ENCODE data around the gene MARCHF9.
A peak's percentile ranks its signal among the peaks of the same experiment; 100 is the strongest.
"Not testable (repeated sequence)": the region's sequence is repeated elsewhere in the genome, so short reads cannot be mapped to it uniquely, and the experiment has no call there.

Gene MARCHF9

DNA sequence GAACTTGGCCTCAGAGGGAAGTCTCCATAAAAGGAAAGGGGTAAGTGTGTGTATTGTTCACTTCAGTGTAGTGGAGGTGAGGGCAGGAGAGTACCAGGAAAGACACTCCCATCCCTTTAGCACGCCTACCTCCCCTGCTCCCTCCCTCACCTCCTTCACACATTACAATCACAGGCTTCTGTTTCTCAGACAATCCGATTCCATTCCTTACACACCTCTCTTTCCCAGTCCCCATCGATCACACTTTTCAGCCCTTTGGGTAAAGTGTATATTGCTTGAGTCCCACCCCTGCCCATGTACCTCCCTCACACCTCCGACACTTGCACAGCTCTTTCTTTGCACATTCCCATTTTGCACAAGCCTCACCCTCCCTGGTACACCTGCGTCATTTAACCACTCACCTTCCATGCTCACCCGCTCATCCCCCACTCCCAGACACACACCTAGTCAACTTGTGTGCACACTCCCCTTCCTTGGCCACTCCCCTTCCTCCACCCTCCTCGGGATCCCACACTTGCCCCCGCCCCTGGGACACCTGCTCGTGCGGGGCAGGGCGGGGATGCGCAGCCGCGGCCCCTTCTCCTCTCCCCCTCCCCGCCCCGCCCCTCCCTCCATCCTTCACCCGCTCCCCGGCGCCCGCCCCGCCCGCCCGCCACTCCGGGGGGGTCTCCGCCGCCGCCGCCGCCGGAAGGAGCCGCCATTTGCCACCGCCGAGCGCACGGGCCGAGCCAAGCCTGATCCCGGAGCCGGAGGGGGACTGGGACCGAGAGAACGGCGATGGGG is at the start of gene MARCHF9:
Gene MARCHF9 (plus strand): TSS at position 693 of the 783 bp plus-strand sequence. CDS start 426 bp downstream, outside the sequence.
- H3K27ac Mint-ChIP-seq (ENCODE audit: low read depth): peak within 1 kb of the TSS; percentile 80
- H3K4me3 Mint-ChIP-seq: peak within 1 kb of the TSS; percentile 77
- no peaks in the 10 kb centered on the region for H3K9me3 Mint-ChIP-seq
- peaks cover 62% of the 10 kb centered on the region for H3K4me1 Mint-ChIP-seq
- ATAC-seq (replicated peaks; ENCODE audit: extremely low read depth, poor library complexity, severe bottlenecking) (peak; percentile 17), DNase-seq (ENCODE audit: low spot score in 2 of 2) (peak; percentile 53 to 56)
- H3K27me3 Mint-ChIP-seq: no peaks in the 10 kb centered on the region
- peaks cover 28% of the 10 kb centered on the region for H3K36me3 Mint-ChIP-seq (ENCODE audit: insufficient read depth)

- H3K9me3 Mint-ChIP-seq: no peaks in the 10 kb centered on the region
- no peaks in the 10 kb centered on the region for H3K27me3 Mint-ChIP-seq
- peaks cover 33% of the 10 kb centered on the region for H3K36me3 Mint-ChIP-seq (ENCODE audit: insufficient read depth)
- DNase-seq (ENCODE audit: low spot score in 2 of 2): no peak
- ATAC-seq (replicated peaks; ENCODE audit: extremely low read depth, poor library complexity, severe bottlenecking): no peak
- H3K4me3 Mint-ChIP-seq: no peak overlapping the region
- peak overlapping the region; percentile 17 for H3K27ac Mint-ChIP-seq (ENCODE audit: low read depth)
- H3K4me1 Mint-ChIP-seq: peaks cover 6% of the 10 kb centered on the region
Measured at GRCh38 chr12:57707250-57707649, 47.7 kb upstream of the MARCHF9 start.

DNA sequence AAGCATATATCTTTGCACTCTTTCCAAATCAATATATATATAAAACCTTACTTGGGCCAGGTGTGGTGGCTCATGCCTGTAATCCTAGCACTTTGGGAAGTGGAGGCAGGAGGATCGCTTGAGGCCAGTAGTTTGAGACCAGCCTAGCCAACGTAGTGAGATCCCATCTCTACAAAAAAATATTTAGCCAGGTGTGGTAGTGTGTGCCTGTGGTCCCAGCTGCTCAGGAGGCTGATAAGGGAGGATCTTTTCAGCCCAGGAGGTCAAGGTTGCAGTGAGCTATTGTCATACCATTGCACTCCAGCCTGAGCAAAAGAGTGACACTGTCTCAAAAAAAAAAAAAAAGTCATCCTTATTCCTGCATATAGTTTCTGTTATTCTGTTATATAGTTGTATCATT is 46.6 kb upstream of the MARCHF9 start:
- no peaks in the 10 kb centered on the region for H3K9me3 Mint-ChIP-seq
- no peak for ATAC-seq (replicated peaks; ENCODE audit: extremely low read depth, poor library complexity, severe bottlenecking)
- H3K27ac Mint-ChIP-seq (ENCODE audit: low read depth): no peak overlapping the region
- H3K4me1 Mint-ChIP-seq: peaks cover 4% of the 10 kb centered on the region
- H3K4me3 Mint-ChIP-seq: no peak overlapping the region
- H3K27me3 Mint-ChIP-seq: no peaks in the 10 kb centered on the region
- H3K36me3 Mint-ChIP-seq (ENCODE audit: insufficient read depth): peaks cover 33% of the 10 kb centered on the region
- DNase-seq (ENCODE audit: low spot score in 2 of 2): no peak

DNA sequence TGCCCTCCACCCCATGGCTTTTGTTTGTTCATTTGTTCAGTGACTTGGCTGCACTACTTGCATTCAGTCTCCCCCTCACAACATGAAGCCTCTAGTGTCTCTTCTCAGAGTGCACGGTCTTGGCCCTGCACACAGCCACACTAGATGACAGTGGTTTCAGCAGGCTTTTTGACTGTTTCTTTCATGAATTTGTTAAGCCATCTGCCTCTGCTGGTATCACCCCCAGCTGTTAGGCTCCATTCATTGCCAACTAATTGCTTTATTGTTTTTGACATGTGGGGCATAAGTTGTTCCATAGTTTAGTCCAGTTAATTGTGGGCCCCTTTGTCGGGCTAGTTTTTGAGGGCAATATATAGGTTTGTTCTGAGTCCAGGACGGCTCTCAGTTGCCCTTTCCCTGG is 42.2 kb upstream of the MARCHF9 start:
- Mint-ChIP-seq H3K9me3 (no peaks in the 10 kb centered on the region), H3K27ac (ENCODE audit: low read depth) (no peak overlapping the region), H3K4me1 (no peaks in the 10 kb centered on the region), H3K27me3 (no peaks in the 10 kb centered on the region), H3K4me3 (no peak overlapping the region), H3K36me3 (ENCODE audit: insufficient read depth) (peaks cover 31% of the 10 kb centered on the region)
- DNase-seq (ENCODE audit: low spot score in 2 of 2) (no peak), ATAC-seq (replicated peaks; ENCODE audit: extremely low read depth, poor library complexity, severe bottlenecking) (no peak)

DNA sequence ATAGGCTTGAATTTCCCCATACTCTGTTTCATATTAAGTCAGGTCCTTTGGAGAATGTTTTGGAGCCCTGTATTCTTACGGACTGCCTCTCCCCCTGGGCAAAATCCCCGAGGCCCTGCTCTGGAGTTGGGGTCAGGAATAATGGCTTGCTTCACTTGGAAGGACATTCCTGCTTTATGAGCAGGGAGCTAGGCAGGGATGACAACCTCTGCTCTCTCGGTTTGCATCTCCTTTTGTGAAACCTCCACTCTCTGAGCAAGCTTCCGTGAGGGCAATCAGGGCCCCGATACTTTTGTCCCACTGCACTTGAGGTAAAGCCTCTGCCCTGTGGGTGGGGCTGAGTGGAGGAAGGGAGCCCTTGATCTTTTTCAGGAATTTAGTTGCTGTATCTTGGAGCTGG is 41.7 kb upstream of the MARCHF9 start:
- H3K27ac Mint-ChIP-seq (ENCODE audit: low read depth): no peak overlapping the region
- ATAC-seq (replicated peaks; ENCODE audit: extremely low read depth, poor library complexity, severe bottlenecking): no peak

DNA sequence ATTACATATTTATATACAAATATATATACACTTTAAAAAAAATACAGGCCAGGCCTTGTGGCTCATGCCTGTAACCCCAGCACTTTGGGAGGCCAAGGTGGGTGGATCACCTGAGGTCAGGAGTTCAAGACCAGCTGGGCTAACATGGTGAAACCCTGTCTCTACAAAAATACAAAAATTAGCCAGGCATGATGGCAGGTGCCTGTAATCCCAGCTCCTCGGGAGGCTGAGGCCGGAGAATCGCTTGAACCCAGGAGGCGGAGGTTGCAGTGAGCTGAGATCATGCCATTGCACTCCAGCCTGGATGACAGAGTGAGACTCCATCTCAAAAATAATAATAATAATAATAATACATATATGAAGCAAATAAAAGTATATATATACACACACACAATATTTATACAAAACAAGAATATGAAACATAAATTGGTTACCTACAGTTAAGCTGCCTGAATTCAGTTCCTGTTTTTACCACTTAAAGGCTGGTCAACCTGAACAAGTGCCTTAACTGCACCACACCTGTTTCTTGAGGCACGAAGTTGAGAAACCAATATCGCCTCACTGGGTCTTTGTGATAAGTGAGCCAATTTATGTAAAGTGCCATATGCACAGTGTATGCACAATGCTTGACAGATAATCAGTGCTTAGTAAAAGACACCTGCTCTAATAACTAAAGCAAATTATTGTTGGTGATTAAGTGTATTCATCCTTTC is 39.7 kb upstream of the MARCHF9 start:
- not testable (repeated sequence) for H3K27me3 Mint-ChIP-seq; H3K4me1 Mint-ChIP-seq; DNase-seq (ENCODE audit: low spot score in 2 of 2); H3K9me3 Mint-ChIP-seq; H3K27ac Mint-ChIP-seq (ENCODE audit: low read depth); ATAC-seq (replicated peaks; ENCODE audit: extremely low read depth, poor library complexity, severe bottlenecking); H3K4me3 Mint-ChIP-seq
- peaks cover 36% of the 10 kb centered on the region for H3K36me3 Mint-ChIP-seq (ENCODE audit: insufficient read depth)

More for the DNA sequence above, 41.7 kb upstream of the MARCHF9 start:
- no peak for DNase-seq (ENCODE audit: low spot score in 2 of 2)
- no peaks in the 10 kb centered on the region for H3K27me3 Mint-ChIP-seq
- H3K9me3 Mint-ChIP-seq: no peaks in the 10 kb centered on the region
- peaks cover 32% of the 10 kb centered on the region for H3K36me3 Mint-ChIP-seq (ENCODE audit: insufficient read depth)
- H3K4me3 Mint-ChIP-seq: no peak overlapping the region
- no peaks in the 10 kb centered on the region for H3K4me1 Mint-ChIP-seq

- no peak overlapping the region for H3K4me3 Mint-ChIP-seq
Measured at GRCh38 chr12:57715786-57716185, 39.1 kb upstream of the MARCHF9 start.

GRCh38 chr12:57716305-57716704 is 38.6 kb upstream of the MARCHF9 start:
- DNase-seq (ENCODE audit: low spot score in 2 of 2): no peak
- no peaks in the 10 kb centered on the region for H3K4me1 Mint-ChIP-seq
- H3K36me3 Mint-ChIP-seq (ENCODE audit: insufficient read depth): peaks cover 38% of the 10 kb centered on the region
- ATAC-seq (replicated peaks; ENCODE audit: extremely low read depth, poor library complexity, severe bottlenecking): no peak
- H3K4me3 Mint-ChIP-seq: no peak overlapping the region
- no peaks in the 10 kb centered on the region for H3K9me3 Mint-ChIP-seq
- no peak overlapping the region for H3K27ac Mint-ChIP-seq (ENCODE audit: low read depth)
- no peaks in the 10 kb centered on the region for H3K27me3 Mint-ChIP-seq

More at GRCh38 chr12:57715786-57716185, 39.1 kb upstream of the MARCHF9 start:
- no peaks in the 10 kb centered on the region for H3K27me3 Mint-ChIP-seq
- H3K27ac Mint-ChIP-seq (ENCODE audit: low read depth): no peak overlapping the region
- peaks cover 38% of the 10 kb centered on the region for H3K36me3 Mint-ChIP-seq (ENCODE audit: insufficient read depth)
- no peaks in the 10 kb centered on the region for H3K4me1 Mint-ChIP-seq
- H3K9me3 Mint-ChIP-seq: no peaks in the 10 kb centered on the region
- DNase-seq (ENCODE audit: low spot score in 2 of 2) (no peak), ATAC-seq (replicated peaks; ENCODE audit: extremely low read depth, poor library complexity, severe bottlenecking) (no peak)

DNA sequence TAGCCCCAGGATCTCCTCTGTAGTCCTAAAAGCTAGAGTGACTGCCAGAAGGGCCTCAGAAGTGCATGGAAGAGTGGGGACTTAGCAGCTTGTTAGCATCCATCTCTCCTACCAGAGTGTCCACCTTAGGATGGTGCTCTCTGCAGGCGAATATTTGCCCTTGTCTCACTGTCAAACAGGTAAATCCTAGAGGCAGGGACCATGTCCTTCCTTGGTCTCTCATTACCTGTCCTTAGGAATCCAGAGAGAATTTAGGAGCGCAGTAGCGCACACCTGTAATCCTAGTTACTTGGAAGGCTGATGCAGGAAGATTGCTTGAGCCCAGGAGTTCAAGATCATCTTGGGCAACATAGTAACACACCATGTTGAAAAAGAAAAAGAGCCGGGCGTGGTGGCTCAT is 37.8 kb upstream of the MARCHF9 start:
- Mint-ChIP-seq H3K36me3 (ENCODE audit: insufficient read depth) (peaks cover 40% of the 10 kb centered on the region), H3K4me3 (no peak overlapping the region), H3K27me3 (no peaks in the 10 kb centered on the region), H3K4me1 (peaks cover 8% of the 10 kb centered on the region), H3K27ac (ENCODE audit: low read depth) (no peak overlapping the region), H3K9me3 (no peaks in the 10 kb centered on the region)
- no peak for ATAC-seq (replicated peaks; ENCODE audit: extremely low read depth, poor library complexity, severe bottlenecking)
- DNase-seq (ENCODE audit: low spot score in 2 of 2): no peak

DNA sequence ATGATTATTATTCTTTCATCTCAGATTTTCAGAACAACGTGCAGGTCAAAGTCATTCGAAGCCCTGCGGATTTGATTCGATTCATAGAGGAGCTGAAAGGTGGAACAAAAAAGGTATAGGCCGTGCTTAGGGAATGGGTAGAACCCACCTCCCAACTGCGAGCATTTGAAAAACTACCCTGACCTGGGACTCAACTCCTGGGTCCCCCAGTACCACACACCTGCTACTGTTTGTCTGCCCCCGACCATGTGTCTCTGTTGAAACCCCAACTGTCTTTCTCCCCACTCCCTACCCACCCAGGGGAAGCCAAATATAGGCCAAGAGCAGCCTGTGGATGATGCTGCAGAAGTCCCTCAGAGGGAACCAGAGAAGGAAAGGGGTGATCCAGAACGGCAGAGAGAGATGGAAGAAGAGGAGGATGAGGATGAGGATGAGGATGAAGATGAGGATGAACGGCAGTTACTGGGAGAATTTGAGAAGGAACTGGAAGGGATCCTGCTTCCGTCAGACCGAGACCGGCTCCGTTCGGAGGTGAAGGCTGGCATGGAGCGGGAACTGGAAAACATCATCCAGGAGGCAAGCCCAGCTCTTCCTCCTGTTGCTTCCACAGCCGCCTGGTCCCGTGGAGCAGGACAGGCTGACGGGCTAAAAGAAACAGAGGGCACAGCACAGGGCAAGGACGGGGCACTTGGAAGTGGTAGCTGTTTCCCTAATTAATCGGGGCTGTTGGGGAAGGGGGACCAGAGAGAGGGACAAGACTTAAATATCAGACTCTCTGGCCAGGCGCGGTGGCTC is 36.9 kb upstream of the MARCHF9 start:
- no peaks in the 10 kb centered on the region for H3K9me3 Mint-ChIP-seq
- peaks cover 11% of the 10 kb centered on the region for H3K4me1 Mint-ChIP-seq
- peak overlapping the region; percentile 58 for H3K27ac Mint-ChIP-seq (ENCODE audit: low read depth)
- no peak overlapping the region for H3K4me3 Mint-ChIP-seq
- H3K36me3 Mint-ChIP-seq (ENCODE audit: insufficient read depth): peaks cover 40% of the 10 kb centered on the region
- H3K27me3 Mint-ChIP-seq: no peaks in the 10 kb centered on the region
- ATAC-seq (replicated peaks; ENCODE audit: extremely low read depth, poor library complexity, severe bottlenecking) (no peak), DNase-seq (ENCODE audit: low spot score in 2 of 2) (no peak)

- peaks cover 38% of the 10 kb centered on the region for H3K36me3 Mint-ChIP-seq (ENCODE audit: insufficient read depth)
Measured at GRCh38 chr12:57718641-57719528, 36.0 kb upstream of the MARCHF9 start.

More at GRCh38 chr12:57718641-57719528, 36.0 kb upstream of the MARCHF9 start:
- no peak for ATAC-seq (replicated peaks; ENCODE audit: extremely low read depth, poor library complexity, severe bottlenecking)
- no peak overlapping the region for H3K4me3 Mint-ChIP-seq
- DNase-seq (ENCODE audit: low spot score in 2 of 2): no peak
- H3K27me3 Mint-ChIP-seq: no peaks in the 10 kb centered on the region
- H3K4me1 Mint-ChIP-seq: peaks cover 19% of the 10 kb centered on the region
- peak overlapping the region; percentile 23 for H3K27ac Mint-ChIP-seq (ENCODE audit: low read depth)
- H3K9me3 Mint-ChIP-seq: no peaks in the 10 kb centered on the region
